ENCODE results near the gene NIPAL3.

DNA sequence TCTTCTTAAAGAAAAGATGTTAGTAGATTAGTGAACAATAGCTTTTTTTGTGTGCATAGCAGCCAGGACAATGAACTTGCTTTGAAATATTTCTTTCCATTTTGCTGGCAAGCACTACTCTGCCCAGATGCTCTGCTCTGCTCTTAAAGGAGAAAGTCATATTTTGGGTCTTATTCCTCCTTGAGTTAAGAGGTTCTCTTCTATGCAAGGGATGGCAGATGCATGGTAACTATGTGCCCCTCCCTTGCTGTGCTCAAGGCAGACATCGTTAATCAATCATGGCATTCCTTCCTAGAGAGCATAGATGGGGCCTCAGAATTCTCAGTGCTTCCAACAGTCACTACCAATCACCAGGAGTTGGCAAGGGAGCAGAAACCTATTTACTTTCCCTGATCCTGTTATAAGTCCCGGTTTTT, 27.6 kb downstream of the NIPAL3 start:
- TF ChIP-seq, protein P1, sequence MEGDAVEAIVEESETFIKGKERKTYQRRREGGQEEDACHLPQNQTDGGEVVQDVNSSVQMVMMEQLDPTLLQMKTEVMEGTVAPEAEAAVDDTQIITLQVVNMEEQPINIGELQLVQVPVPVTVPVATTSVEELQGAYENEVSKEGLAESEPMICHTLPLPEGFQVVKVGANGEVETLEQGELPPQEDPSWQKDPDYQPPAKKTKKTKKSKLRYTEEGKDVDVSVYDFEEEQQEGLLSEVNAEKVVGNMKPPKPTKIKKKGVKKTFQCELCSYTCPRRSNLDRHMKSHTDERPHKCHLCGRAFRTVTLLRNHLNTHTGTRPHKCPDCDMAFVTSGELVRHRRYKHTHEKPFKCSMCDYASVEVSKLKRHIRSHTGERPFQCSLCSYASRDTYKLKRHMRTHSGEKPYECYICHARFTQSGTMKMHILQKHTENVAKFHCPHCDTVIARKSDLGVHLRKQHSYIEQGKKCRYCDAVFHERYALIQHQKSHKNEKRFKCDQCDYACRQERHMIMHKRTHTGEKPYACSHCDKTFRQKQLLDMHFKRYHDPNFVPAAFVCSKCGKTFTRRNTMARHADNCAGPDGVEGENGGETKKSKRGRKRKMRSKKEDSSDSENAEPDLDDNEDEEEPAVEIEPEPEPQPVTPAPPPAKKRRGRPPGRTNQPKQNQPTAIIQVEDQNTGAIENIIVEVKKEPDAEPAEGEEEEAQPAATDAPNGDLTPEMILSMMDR (IDR thresholded peaks at IDR 0.05), result no peak
- TF ChIP-seq POLR2A (IDR thresholded peaks at IDR 0.05), result no peak
